Measurements from ENCODE around the gene BHMT2. TPM values are rescaled to one million over a fixed set of nuclear protein-coding genes. Genes with fewer than 3 reads are reported as not detected.

The BHMT2 gene
- total and polyA plus RNA-seq, 2 donors (not counting 3 experiments of a cell fraction or from before 2014, with no cell fraction given): 0.71 to 0.92 TPM

GRCh38 chr5:79135790-79136553, 66.4 kb downstream of the BHMT2 start:
- peaks cover 2 to 3% of the 10 kb centered on the region in 2 experiments for H3K27me3 ChIP-seq (ENCODE audit: control insufficient read depth in 2 of 2, insufficient read depth in 2 of 2, low read length in 2 of 2)
- POLR2A ChIA-PET: no interaction called here
- no peak overlapping the region for H3K9ac ChIP-seq (replicated peaks; ENCODE audit: extremely low read depth, insufficient read depth, low read length)
- intact Hi-C loops (cut with micrococcal nuclease) (no loop called here), dilution Hi-C loops (cut with MboI; ENCODE audit: extremely low pct_ligation_motif_present, low sequenced_read_pairs) (no loop called here)
- H3K36me3 ChIP-seq (ENCODE audit: control insufficient read depth in 2 of 2, extremely low read depth in 1 of 2, insufficient read depth in 2 of 2, low read length in 2 of 2): no peaks in the 10 kb centered on the region
- H2AFZ ChIP-seq (ENCODE audit: low read depth, low read length): no peak overlapping the region
- H3K9me1 ChIP-seq (replicated peaks; ENCODE audit: control insufficient read depth, extremely low read depth, insufficient read depth, low read length): no peaks in the 10 kb centered on the region
- no peak overlapping the region for H3K4me2 ChIP-seq (ENCODE audit: insufficient read depth, low read length)
- FAIRE-seq (no peak), DNase-seq (ENCODE audit: low read depth, low spot score) (no peak)
- peaks cover 11% of the 10 kb centered on the region for H3K4me1 ChIP-seq (ENCODE audit: control insufficient read depth, extremely low read depth, insufficient read depth, low read length)
- CTCF ChIA-PET: interaction anchor here (1.6 to 8.8 kb wide), 3 partner anchors 112 to 330 kb away, joined by 6 to 726 read pairs (median 123); no protein-coding TSS in a partner anchor
- H3K4me3 ChIP-seq (replicated peaks in 1 of 3; ENCODE audit: insufficient read depth in 1 of 3, low read depth in 1 of 3, low read length in 3 of 3): no peak overlapping the region
- no peak overlapping the region for H3K27ac ChIP-seq (ENCODE audit: insufficient read depth, low read depth, low read length)
- no TSS peak for BruUV-seq (replicated peaks)
- no peaks in the 10 kb centered on the region for H3K79me2 ChIP-seq (ENCODE audit: control insufficient read depth, insufficient read depth, low read length)
- TF ChIP-seq GATA2 (IDR thresholded peaks at IDR 0.05; ENCODE audit: insufficient read depth, insufficient read length, low read depth, low read length): no peak
- TF ChIP-seq MYC (IDR thresholded peaks at IDR 0.05; ENCODE audit: low read depth, low read length): no peak
- H4K20me1 ChIP-seq (replicated peaks; ENCODE audit: control insufficient read depth, extremely low read depth, insufficient read depth, low read length): no peaks in the 10 kb centered on the region
- no peaks in the 10 kb centered on the region for H3K9me3 ChIP-seq (replicated peaks; ENCODE audit: control insufficient read depth, insufficient read depth, low read length)

- H3K4me2 ChIP-seq (ENCODE audit: insufficient read depth, low read length): no peak overlapping the region
- H3K4me1 ChIP-seq (ENCODE audit: control insufficient read depth, extremely low read depth, insufficient read depth, low read length): peaks cover 11% of the 10 kb centered on the region
- no peak for TF ChIP-seq MYC (IDR thresholded peaks at IDR 0.05; ENCODE audit: low read depth, low read length)
- TF ChIP-seq POLR2A (IDR thresholded peaks at IDR 0.05; ENCODE audit: low read depth, low read length): no peak
- no peak for TF ChIP-seq MAX (IDR thresholded peaks at IDR 0.05; ENCODE audit: insufficient read depth, insufficient read length)
- TF ChIP-seq POLR2AphosphoS5 (IDR thresholded peaks at IDR 0.05; ENCODE audit: insufficient read depth, low read depth, low read length): no peak
- no peak for TF ChIP-seq CTCF (IDR thresholded peaks at IDR 0.05; ENCODE audit: extremely low read depth in 1 of 2, insufficient read depth in 1 of 2, low read depth in 1 of 2, low read length in 2 of 2)
- TF ChIP-seq GATA2 (IDR thresholded peaks at IDR 0.05; ENCODE audit: insufficient read depth, insufficient read length, low read depth, low read length): no peak
- TF ChIP-seq JUN (IDR thresholded peaks at IDR 0.05; ENCODE audit: borderline replicate concordance, insufficient read depth, insufficient read length, low read depth): no peak
- dilution Hi-C loops (cut with MboI; ENCODE audit: extremely low pct_ligation_motif_present, low sequenced_read_pairs) (no loop called here), intact Hi-C loops (cut with micrococcal nuclease) (no loop called here)
- H2AFZ ChIP-seq (ENCODE audit: low read depth, low read length): no peak overlapping the region
- DNase-seq (ENCODE audit: low read depth, low spot score) (no peak), FAIRE-seq (no peak)
- H3K36me3 ChIP-seq (ENCODE audit: control insufficient read depth in 2 of 2, extremely low read depth in 1 of 2, insufficient read depth in 2 of 2, low read length in 2 of 2): no peaks in the 10 kb centered on the region
- ChIA-PET CTCF (interaction anchor here (8.8 kb wide), 1 partner anchor 112 kb away, joined by 726 read pairs; no protein-coding TSS in a partner anchor), POLR2A (no interaction called here)
- H3K27ac ChIP-seq (ENCODE audit: insufficient read depth, low read depth, low read length): no peak overlapping the region
- no TSS peak for BruUV-seq (replicated peaks)
- no peaks in the 10 kb centered on the region for H3K79me2 ChIP-seq (ENCODE audit: control insufficient read depth, insufficient read depth, low read length)
- H3K9me3 ChIP-seq (replicated peaks; ENCODE audit: control insufficient read depth, insufficient read depth, low read length): no peaks in the 10 kb centered on the region
- H4K20me1 ChIP-seq (replicated peaks; ENCODE audit: control insufficient read depth, extremely low read depth, insufficient read depth, low read length): no peaks in the 10 kb centered on the region
- no peaks in the 10 kb centered on the region for H3K9me1 ChIP-seq (replicated peaks; ENCODE audit: control insufficient read depth, extremely low read depth, insufficient read depth, low read length)
- no peak overlapping the region for H3K4me3 ChIP-seq (replicated peaks in 1 of 3; ENCODE audit: insufficient read depth in 1 of 3, low read depth in 1 of 3, low read length in 3 of 3)
- no peak overlapping the region for H3K9ac ChIP-seq (replicated peaks; ENCODE audit: extremely low read depth, insufficient read depth, low read length)
- peaks cover under 1 to 2% of the 10 kb centered on the region in 2 experiments for H3K27me3 ChIP-seq (ENCODE audit: control insufficient read depth in 2 of 2, insufficient read depth in 2 of 2, low read length in 2 of 2)
These were observed 67.1 kb downstream of the BHMT2 start for GRCh38 chr5:79136618-79137017.
